Esophagus squamous epithelium (tissue), 4 donors: ENCODE results near the gene HES1.

ENCODE experiments used
- POLR2A ChIP-seq, 4 donors: fragments of 450-650 bp; IDR thresholded peaks; one replicate each; pipeline ENCODE4 v1.6.1; 2017; ENCODE audit warnings: antibody characterized with exemption in 4 of 4, mild to moderate bottlenecking in 4 of 4, moderate library complexity in 3 of 4
- TF ChIP-seq, protein P1 (sequence below), 6 experiments: fragments of 450-650 bp in 4 of 6; fragments of 200-600 bp in 2 of 6; sonication (generic) in 2 of 6; IDR thresholded peaks; one replicate each; pipeline ENCODE4 v1.5.1; 2016 to 2019; ENCODE audit warnings: antibody characterized with exemption in 6 of 6, mild to moderate bottlenecking in 4 of 6, moderate library complexity in 4 of 6

DNA sequence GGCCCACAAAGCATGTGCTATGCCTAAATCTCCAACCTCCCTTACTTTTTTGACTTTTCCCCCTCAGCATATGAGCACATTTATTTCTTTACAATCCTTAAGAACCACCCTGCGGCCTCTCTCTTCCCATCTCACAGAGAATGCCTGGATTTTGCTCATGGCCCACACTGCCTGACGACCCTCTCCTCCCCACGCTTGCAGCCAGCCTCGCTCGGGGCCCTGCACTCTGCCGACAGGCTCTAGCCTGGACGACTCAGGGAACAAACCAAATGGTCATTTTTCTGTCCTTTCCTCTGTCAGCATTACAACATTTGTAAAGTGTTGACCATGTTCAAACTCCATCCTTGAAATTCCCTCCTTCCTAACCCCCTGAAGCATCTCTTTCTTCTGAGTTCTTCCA lies 11.7 kb downstream of the HES1 start:
- TF ChIP-seq, protein P1, sequence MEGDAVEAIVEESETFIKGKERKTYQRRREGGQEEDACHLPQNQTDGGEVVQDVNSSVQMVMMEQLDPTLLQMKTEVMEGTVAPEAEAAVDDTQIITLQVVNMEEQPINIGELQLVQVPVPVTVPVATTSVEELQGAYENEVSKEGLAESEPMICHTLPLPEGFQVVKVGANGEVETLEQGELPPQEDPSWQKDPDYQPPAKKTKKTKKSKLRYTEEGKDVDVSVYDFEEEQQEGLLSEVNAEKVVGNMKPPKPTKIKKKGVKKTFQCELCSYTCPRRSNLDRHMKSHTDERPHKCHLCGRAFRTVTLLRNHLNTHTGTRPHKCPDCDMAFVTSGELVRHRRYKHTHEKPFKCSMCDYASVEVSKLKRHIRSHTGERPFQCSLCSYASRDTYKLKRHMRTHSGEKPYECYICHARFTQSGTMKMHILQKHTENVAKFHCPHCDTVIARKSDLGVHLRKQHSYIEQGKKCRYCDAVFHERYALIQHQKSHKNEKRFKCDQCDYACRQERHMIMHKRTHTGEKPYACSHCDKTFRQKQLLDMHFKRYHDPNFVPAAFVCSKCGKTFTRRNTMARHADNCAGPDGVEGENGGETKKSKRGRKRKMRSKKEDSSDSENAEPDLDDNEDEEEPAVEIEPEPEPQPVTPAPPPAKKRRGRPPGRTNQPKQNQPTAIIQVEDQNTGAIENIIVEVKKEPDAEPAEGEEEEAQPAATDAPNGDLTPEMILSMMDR (IDR thresholded peaks at IDR 0.05), result no peak
- TF ChIP-seq POLR2A (IDR thresholded peaks at IDR 0.05), result no peak
